Left cardiac atrium (tissue), 4 donors: ENCODE measurements around the gene PKIB. TPM values are rescaled to one million over a fixed set of nuclear protein-coding genes. Genes with fewer than 3 reads are reported as not detected.
"Not testable (repeated sequence)": the region's sequence is repeated elsewhere in the genome, so short reads cannot be mapped to it uniquely, and the experiment has no call there.

Source experiments
- ATAC-seq, 2 donors: fragments of 200-7000 bp; cut with Tn5 transposase; one replicate each; pipeline ENCODE4 v1.9.1; 2020; ENCODE audit warnings: mild to moderate bottlenecking in 2 of 2, moderate library complexity in 2 of 2
- DNase-seq: peaks from one replicate; pipeline ENCODE4 v3.0.0-alpha.2; 2020
- intact Hi-C, 2 donors: fragments of 100-400 bp; cut with DNase I; formaldehyde crosslinking; loops; one replicate each; pipeline versions ENCODE4 v1.14.1 to v1.15.1; 2022 to 2023
- total RNA-seq, 2 donors: library from RNA; stranded (reverse); fragmentation: NEBNext Ultra II Directional; extraction: Animal tissue kit (Norgen Biotek cat#: 25700); gene quantifications; one replicate each; pipeline ENCODE4 v1.2.1, GENCODE V29; 2021
- donor health status: DM: no; HTN: yes; CAD: no.
- donor health status: DM: no; HTN: yes; CAD: no; lungs with severe emphysema.
- donor health status: DM: yes; HTN: yes; CAD: no.
- donor health status: Dilated cardiomyopathy.

Gene PKIB
- total RNA-seq, 2 donors from 2014 or later, result 1.0 TPM; not detected in 1

DNA sequence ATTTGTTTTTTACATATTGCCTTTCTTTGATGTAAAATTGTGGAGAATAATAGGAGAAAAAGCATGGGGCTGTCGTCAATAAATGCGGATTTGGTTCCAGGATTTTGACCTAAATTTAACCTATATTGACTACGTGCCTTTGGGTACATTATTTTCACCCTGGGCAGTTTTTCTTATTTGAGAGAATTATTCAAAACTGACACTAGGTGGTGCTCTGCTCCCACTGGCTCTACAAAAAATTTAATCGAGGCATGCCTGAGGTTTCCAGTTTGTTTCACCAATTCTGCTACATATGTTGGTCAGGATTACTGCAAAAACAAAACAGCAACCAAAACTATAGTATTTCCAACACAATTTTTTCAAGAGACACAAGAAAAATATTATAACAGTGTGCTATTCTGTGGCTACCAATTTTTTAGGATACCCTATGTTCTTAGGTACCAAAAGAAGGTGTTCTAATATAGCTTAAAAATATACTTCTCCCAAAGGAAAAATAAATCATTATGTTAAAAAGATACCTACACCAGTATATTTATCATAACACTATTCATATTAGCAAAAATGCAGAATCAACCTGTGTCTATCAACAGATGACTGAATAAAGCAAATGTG lies 120.7 kb downstream of the PKIB start:
- intact Hi-C loops, result loop anchor here in 1 of 2 donors (1.0 to 10.0 kb wide), 2 partner anchors 108 to 584 kb away; no protein-coding TSS in a partner anchor
- no peak for DNase-seq
- no peak for ATAC-seq

DNA sequence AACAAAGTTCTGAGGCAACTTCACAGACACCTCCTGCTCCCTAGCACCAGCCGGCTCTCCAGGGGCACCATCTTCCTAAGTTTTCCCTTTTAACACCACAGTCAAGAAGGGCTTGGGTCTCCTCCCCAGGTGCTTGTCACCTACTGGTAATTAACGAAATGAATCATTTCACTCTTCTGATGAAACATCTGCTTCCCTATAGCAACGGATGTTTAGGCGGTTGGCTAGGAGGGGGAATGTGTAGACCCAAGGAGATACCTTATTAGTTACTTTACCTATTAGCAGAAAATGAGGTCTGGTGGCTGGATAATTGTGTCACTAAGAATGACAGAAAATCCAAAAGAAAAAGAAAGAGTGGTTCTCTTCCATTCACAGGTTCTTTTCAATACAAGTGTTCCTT lies 123.1 kb downstream of the PKIB start:
- ATAC-seq (no peak), DNase-seq (no peak)
- intact Hi-C loops, result loop anchor here in 1 of 2 donors (10.0 kb wide), 1 partner anchor 582 kb away; no protein-coding TSS in a partner anchor

DNA sequence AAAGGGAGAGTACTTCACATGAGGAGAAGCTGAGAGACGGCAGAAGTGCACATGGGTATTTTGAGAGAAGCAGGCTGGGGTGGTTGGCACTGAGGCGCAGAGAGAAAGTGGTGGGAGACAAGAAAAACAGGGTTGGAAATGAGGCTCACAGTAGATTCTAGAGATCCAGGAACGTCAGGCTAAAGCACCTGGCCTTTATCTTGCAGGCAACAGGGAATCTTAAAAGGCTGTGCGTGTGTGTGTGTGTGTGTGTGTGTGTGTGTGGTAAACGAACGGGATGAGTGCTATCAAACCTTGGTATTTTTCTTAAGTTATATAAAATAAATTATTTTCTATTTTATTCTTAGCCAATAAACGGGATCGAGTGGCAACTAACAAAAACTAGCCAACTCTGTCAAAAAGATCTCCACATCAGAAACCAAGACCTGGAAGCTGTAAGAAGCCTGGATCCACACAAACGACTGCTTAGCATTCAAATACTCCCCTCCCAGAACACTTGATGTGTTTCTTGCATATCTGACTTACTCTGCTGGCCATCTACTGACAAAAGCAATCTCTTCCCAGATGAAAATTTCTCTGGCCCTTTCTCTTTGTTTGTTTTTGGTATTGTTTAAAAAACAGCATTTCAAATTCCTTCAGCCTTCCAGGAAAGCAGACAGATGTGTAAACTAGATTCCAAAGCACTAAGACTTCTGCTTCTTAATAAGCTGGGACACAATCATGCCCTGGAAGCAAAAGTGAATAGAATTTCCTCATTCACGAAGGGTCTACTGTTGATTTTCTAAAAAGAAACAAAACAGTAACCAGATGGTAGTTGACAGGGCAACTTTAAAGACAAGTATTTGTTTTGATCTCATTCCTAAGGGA lies 124.6 kb downstream of the PKIB start:
- ATAC-seq, result no peak
- DNase-seq, result no peak
- intact Hi-C loops, result loop anchor here in 1 of 2 donors (10.0 kb wide), 1 partner anchor 580 kb away; no protein-coding TSS in a partner anchor

DNA sequence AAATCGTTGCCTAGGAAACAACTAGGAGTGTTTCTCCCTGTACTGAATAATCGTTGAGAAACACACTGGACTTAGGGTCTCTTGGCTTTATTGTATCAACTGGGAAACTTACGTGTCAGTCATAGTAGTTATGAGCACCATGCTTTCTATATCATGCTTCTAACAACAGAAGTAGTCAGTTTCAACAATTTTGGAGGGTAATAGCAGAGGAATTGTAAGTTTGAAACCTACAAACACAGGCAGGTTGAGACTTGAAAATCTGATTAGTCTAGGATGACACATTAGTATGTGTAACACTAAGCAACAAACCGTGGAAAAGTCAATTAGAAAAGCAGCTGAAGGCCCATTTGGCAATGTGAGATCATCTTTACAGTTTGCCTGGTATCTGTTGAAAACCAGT lies 125.4 kb downstream of the PKIB start:
- no peak for DNase-seq
- ATAC-seq, result no peak
- intact Hi-C loops, result loop anchor here in 1 of 2 donors (10.0 kb wide), 1 partner anchor 579 kb away; no protein-coding TSS in a partner anchor

DNA sequence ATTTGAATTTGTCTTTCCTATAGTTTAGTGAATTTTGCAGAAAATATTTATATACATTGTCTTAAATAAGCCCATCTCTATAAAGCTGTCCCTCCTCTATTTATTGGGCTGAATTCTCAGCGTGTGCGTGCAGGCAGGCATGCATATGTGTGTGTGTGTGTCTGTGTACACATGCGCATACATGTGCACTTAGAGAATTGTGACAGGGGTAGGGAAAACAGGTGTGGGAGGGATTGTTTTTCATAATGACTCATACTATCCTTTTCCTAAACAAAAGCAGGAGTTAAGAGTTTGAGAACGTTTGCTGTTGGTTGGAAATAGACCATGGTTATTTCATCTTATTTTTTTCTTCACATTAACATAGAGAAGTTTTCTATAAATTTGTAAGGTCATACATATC lies 126.0 kb downstream of the PKIB start:
- intact Hi-C loops, result loop anchor here in 1 of 2 donors (10.0 kb wide), 1 partner anchor 579 kb away; no protein-coding TSS in a partner anchor
- DNase-seq (no peak), ATAC-seq (no peak)

DNA sequence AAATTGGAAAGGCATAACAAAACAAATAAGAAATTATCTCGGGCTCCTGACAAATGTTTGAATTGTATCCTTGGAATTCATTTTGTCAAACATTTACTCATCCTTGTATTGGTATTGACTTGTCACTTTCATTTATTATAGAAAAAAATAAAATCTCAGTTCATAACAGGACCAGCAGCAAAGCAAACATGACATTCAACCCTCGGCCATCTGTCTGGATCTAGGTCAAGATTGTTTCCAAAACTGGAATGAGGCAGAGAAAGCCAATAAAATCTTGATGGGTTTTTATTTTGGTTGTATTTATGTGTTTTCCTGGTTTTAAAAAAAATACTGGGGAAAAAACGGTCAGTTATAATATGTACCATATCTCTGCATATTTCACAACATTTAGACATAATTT lies 126.4 kb downstream of the PKIB start:
- DNase-seq (no peak), ATAC-seq (no peak)
- intact Hi-C loops, result loop anchor here in 1 of 2 donors (10.0 kb wide), 1 partner anchor 578 kb away; no protein-coding TSS in a partner anchor

DNA sequence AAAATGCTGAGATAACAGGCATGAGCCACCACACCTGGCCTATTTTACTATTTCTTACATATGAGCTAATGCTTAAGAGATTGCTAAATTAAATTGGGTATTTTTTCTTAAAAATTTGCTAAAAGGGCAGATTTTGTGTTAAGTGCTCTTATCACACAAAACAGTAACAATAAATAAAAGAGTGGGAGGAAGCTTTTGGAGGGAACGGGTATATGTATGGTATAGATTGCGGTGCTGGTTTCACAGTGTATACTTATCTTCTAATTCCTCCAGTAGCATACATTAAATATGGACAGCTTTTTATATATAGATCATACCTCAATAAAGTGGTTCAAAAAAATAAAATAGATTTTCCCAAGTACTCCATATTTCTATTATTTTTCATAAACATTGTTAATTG lies 129.9 kb downstream of the PKIB start:
- intact Hi-C loops, result loop anchor here in 1 of 2 donors (5.0 kb wide), 1 partner anchor 97 kb away; no protein-coding TSS in a partner anchor
- ATAC-seq (no peak), DNase-seq (no peak)

DNA sequence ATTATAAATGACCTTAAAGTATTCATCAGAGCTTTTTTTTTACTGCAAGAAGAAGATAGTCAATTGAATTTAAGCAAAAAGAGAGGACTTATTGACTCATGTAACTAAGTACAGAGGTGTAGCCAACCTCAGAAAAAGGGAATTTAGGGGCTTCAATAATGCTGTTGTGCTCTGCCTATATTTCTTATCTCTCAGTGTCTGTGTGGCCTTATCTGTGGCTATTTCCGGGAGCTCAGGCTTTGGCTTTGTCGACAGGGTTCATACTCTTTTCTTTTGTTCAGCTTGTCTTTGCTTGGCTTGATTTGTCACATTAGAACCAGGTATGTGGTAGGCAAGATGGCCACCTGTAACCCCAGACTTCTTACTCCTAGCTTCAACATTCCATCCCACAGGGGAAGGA lies 130.7 kb downstream of the PKIB start:
- intact Hi-C loops, result loop anchor here in 1 of 2 donors (5.0 kb wide), 1 partner anchor 96 kb away; no protein-coding TSS in a partner anchor
- ATAC-seq (no peak), DNase-seq (no peak)

DNA sequence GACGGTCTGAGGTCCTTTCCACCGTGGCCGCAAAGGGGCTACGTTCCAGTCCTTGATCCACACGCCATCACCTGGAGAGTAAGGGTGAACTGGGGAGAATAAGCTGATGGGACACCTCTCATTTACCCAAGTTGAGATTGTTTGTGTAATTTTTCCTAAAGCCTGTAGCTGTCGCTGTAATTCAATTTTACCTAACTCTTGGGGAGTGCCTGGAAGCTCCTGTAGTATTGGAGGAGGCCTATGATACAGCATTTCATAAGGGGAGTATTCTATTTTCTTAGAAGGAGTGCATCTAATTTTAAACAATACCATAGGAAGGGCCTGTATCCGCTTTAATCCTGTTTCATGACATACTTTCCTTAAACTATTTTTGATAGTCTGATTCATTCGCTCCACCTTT lies 134.0 kb downstream of the PKIB start:
- DNase-seq, ATAC-seq: not testable (repeated sequence)
- intact Hi-C loops, result loop anchor here in 1 of 2 donors (5.0 kb wide), 1 partner anchor 93 kb away; no protein-coding TSS in a partner anchor

DNA sequence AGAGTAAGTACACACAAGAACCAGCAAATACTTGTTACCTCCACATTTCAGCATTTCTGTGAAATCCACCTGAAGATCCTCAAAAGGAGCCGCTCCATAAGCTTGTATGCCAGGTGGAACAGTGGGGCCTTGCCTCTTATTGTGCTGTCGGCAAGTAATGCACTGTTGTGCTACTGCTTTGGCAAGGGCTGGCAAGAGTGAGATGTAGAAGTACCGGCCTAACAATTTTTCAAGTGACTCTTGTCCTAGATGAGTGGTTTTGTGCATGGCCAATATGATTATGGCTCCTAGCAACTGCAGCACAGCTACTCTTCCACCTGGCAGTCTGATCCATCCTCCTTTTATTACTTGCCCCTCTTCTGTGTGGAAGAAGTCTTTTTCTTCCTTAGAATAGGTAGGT lies 134.7 kb downstream of the PKIB start:
- DNase-seq, ATAC-seq: not testable (repeated sequence)
- intact Hi-C loops, result loop anchor here in 1 of 2 donors (5.0 kb wide), 1 partner anchor 92 kb away; no protein-coding TSS in a partner anchor

DNA sequence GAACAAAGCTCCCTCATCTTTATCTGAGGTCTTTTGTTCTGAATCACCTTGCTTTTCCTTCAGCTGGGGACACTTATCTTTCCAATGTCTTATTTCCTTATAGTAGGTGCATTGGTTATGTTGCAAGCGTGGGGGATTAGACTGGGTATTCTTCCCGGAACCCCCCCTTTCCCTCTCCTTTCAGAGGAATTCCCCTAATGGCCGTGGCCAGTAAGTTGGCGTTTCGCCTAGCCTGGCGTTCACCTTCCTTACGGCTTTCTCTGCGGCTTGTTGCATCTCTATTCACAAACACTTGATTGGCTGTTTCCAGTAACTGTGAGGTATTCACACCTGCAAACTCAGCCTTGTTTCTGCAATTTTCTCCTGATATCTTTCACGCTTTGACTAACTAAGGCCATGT lies 136.5 kb downstream of the PKIB start:
- ATAC-seq (no peak), DNase-seq (no peak)
- intact Hi-C loops, result no loop called here

DNA sequence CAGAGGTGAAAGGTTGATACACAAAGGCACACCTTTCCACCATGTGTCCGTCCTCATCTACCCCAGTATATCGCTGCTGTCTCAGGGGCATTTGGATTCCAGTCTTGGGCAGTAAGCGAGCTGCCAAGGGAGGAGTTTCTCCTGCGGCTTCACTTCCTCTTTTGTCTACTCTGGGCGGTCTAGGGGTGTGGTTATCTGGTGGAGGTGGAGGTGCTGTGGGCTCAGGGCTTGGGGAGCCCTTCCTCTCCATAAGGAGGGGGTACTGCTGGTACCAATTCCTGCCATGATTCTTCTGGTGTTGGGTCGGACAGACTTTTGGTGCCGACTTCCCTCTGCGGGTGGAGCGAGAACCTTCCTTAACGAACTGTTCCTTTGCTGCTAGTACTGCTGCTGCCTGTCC lies 137.4 kb downstream of the PKIB start:
- no peak for DNase-seq
- intact Hi-C loops, result no loop called here
- no peak for ATAC-seq

DNA sequence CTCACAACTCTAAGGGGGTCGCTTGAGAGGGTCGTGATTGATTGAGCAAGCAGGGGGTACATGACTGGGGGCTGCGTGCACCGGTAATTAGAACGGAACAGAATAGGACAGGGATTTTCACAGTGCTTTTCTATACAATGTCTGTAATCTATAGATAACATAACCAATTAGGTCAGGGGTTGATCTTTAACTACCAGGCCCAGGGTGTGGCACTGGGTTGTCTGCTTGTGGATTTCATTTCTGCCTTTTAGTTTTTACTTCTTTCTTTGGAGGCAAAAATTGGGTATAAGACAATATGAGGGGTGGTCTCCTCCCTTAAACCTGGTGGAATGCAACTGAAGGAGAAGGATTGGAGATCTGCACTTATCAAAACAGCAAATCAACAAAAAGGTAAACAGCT lies 138.7 kb downstream of the PKIB start:
- ATAC-seq, DNase-seq, intact Hi-C loops: not testable (repeated sequence)

DNA sequence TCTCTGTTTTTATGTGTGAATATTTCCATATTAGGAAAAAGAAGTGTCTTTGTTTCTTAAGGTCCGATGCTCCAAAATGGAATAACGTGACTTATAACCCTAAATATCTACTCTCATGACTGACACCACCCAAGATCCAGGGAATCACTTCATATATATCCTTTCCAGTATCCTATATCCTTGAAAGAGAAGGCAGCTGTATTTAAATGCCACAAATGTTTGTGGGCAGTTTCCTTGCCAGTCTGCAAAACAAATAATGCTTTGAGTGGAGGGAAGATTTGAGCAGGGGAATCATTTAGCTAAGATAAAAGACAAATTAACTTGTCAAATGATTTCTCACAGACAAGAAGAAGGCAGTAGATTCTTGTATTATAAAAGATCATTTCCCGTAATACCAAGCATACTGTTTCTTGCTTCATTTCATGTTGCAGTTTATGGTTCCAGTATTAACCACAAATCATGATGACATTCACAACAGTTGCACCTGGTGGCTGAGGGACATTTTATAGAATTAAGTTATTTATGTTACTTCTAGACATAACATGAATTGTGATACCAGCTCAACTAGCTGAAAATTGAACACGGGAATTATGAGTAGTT lies 139.3 kb downstream of the PKIB start:
- DNase-seq (no peak), ATAC-seq (no peak)
- intact Hi-C loops, result no loop called here

DNA sequence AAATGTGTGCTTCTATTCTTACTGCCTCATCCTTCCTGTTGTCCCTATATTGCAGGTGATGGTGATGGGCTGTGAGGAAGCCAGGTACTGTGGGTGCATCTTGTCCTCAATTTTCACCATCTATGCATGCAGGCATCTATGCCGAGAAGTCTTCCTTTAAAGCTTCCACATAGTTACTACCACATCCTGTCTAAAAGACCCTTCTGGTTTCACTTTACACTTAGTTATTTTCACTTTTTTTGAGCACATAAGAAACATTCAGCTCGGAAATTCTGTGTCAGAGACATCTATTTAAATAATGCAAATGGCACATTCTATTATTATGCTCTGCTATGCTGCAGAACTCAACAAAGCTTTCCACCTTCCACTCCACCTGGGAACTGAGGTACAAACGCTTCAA lies 141.1 kb downstream of the PKIB start:
- ATAC-seq, result no peak
- intact Hi-C loops, result no loop called here
- DNase-seq, result no peak

DNA sequence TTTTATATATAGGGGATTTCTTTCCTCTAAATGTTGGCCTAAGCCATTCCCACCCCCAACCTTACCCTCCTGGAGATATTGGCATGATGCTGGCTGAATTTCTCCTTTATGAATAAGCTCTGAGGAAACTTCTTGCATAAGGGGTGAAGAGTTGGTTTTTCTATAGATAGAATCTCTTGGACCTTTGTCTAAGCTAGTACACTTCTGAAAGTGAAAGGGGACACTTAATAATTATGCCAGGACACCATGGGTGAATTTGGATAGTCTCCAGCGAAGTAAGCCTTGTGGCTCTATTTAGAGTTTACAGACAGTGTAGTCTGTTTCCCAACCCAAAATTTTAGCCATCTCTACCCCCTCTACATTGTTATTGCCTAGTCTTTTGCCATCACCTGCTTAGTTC lies 142.3 kb downstream of the PKIB start:
- intact Hi-C loops, result no loop called here
- DNase-seq (no peak), ATAC-seq (no peak)

DNA sequence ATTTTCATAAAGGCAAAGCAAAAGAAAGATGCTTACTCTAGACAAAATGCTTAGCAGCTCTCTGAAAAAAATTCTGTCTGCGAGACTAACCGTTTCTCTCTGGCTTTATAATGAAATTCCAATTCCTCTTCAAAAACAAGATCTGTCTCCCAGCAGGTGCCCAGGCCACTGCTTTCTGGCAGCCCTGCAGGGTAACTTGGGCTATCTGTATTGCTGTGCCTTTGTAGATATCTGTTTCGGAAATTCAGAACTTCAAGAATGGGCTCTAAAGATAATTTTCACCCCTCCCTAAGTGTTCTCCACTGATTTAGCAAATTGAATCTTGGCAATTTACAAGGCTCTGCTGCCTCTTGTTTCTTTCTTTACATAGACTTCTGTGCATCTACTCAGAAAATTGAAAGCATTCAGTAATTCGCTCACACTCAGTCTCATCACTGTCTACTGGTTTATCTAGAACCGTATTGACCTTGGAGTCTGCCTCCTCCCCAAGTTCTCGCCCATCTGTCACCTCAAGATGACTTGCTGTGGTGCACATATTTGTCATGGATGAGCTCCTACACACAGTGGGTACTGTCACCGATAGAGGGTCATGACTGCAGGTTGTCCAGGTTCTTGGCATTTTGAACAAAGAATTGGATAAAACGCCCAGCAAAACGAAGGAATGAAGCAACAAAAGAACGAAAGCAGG lies 142.9 kb downstream of the PKIB start:
- DNase-seq (no peak), ATAC-seq (no peak)
- intact Hi-C loops, result no loop called here

DNA sequence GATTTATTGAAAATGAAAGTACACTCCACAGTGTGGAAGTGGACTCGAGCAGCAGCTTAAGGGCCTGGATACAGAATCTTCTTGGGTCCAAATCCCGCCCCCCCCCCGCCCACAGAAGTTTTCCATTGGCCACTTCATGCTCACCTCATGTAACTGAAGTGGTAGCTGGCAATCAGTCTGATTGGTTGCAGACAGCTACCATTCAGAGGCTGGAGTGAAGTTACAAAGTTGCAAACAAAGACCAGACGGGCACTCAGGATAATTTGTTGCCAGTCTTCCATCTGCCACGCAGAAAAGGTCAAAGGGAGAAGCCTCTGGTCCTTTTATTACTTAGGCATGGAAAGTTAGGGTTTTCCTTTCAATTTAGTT lies 143.5 kb downstream of the PKIB start:
- ATAC-seq (peak in 1 of 2 donors; percentile 53), DNase-seq (no peak)
- intact Hi-C loops, result no loop called here

DNA sequence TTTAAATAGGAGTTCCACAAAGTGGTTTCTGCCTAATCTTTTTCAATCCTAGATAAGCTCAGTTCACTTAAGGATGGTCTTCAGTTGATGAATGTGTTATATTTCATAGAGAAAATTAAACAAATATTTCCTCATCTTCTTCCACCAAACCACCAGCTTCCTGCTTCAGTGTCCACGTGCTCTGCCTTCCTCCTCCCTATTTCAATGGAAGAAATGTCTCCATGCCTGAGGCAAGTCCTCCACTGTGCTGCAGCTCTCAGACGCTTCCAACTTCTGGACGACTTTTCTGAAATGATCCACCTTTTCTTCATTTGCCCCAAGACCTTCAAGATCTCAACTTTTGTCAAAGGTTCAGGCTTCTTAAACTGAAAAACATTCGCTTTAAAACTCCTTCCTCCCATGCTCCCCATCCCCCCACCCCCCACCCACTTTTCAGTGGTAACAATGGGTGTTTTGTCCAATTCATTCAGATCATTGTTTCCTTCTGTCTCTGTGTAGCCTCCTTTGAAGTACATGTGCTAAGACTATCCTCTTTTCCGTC lies 144.1 kb downstream of the PKIB start:
- no peak for DNase-seq
- ATAC-seq, result no peak
- intact Hi-C loops, result no loop called here
